ENCODE data around the gene SURF2.

DNA sequence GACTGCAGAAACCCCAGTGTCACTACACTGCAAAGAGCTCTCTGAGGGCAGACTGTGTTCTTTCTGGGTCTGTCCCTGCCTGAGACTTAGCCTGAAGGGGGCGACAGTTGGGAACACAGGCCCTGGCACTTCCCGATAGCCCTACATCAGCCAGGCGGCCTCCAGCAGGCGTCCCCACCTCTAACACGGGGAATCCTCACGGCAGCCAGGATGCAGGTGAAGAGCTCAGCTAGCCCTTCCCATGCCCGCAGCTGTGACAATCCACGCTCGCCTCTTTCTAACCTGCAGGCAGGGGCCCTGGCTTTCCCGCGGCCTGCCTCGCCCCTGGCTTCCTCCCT lies 14.3 kb upstream of the SURF2 start:
- no peak for TF ChIP-seq COPS2 (conservative IDR thresholded peaks at IDR 0.05)
- TF ChIP-seq KDM4B (IDR thresholded peaks at IDR 0.05; ENCODE audit: borderline replicate concordance in 2 of 2, low read depth in 1 of 2): no peak
- TF ChIP-seq, protein P1, sequence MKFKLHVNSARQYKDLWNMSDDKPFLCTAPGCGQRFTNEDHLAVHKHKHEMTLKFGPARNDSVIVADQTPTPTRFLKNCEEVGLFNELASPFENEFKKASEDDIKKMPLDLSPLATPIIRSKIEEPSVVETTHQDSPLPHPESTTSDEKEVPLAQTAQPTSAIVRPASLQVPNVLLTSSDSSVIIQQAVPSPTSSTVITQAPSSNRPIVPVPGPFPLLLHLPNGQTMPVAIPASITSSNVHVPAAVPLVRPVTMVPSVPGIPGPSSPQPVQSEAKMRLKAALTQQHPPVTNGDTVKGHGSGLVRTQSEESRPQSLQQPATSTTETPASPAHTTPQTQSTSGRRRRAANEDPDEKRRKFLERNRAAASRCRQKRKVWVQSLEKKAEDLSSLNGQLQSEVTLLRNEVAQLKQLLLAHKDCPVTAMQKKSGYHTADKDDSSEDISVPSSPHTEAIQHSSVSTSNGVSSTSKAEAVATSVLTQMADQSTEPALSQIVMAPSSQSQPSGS (CRISPR knock-in tag; IDR thresholded peaks at IDR 0.05): no peak
- no peak for TF ChIP-seq POLR2A (conservative IDR thresholded peaks at IDR 0.05)
- TF ChIP-seq, protein P2, sequence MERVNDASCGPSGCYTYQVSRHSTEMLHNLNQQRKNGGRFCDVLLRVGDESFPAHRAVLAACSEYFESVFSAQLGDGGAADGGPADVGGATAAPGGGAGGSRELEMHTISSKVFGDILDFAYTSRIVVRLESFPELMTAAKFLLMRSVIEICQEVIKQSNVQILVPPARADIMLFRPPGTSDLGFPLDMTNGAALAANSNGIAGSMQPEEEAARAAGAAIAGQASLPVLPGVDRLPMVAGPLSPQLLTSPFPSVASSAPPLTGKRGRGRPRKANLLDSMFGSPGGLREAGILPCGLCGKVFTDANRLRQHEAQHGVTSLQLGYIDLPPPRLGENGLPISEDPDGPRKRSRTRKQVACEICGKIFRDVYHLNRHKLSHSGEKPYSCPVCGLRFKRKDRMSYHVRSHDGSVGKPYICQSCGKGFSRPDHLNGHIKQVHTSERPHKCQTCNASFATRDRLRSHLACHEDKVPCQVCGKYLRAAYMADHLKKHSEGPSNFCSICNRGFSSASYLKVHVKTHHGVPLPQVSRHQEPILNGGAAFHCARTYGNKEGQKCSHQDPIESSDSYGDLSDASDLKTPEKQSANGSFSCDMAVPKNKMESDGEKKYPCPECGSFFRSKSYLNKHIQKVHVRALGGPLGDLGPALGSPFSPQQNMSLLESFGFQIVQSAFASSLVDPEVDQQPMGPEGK (CRISPR knock-in tag; IDR thresholded peaks at IDR 0.05; ENCODE audit: borderline replicate concordance): no peak
- TF ChIP-seq BHLHE40 (IDR thresholded peaks at IDR 0.05; ENCODE audit: low read length): no peak
- TF ChIP-seq, protein P3, sequence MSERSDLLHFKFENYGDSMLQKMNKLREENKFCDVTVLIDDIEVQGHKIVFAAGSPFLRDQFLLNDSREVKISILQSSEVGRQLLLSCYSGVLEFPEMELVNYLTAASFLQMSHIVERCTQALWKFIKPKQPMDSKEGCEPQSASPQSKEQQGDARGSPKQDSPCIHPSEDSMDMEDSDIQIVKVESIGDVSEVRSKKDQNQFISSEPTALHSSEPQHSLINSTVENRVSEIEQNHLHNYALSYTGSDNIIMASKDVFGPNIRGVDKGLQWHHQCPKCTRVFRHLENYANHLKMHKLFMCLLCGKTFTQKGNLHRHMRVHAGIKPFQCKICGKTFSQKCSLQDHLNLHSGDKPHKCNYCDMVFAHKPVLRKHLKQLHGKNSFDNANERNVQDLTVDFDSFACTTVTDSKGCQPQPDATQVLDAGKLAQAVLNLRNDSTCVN (CRISPR knock-in tag; IDR thresholded peaks at IDR 0.05): no peak
- no peak for TF ChIP-seq POLR2AphosphoS5 (IDR thresholded peaks at IDR 0.05; ENCODE audit: control insufficient read depth, insufficient read depth, low read depth, low read length)
